ENCODE measurements around the gene SUCLG2.

Gene SUCLG2

DNA sequence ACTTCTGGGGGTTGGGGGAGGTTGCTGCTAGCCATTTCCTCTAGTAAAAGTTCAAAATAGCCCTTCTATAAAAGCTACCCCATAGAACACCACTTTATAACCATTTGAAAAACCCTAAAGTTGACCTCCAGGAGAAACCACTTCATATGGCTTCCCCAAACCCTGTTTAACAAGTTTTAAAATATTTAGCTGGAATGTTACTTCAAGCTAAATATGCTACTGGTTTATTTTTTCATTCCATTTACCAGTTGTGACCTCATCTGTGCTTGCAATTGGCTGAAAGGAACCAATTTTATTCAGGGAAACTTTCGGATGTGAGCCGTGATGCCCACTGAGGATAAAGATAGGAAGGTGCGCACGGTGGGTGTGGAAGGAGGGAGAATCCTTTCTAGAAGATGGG lies 221.3 kb downstream of the SUCLG2 start:
- no peak for FAIRE-seq

- FAIRE-seq, result no peak
Measured at GRCh38 chr3:67431887-67432286, 222.5 kb downstream of the SUCLG2 start.

DNA sequence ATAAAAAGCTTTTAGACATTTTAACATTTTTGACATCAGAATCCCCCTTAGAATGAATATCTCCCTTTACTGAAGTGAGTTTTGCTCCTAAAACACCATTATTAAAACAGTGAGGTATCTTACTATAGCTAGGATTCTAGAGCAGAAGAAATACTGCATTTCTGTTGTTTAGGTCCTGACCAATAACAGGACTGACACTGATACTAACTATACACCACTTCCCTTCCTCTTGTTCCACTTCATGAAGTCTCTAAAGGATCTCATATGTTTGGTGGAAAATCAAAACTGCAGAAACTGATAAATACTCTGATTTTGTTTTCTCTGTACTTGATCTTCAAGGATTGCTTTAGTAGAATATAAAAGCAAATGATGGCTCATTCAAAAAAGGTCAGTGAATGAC lies 230.7 kb downstream of the SUCLG2 start:
- FAIRE-seq, result no peak

DNA sequence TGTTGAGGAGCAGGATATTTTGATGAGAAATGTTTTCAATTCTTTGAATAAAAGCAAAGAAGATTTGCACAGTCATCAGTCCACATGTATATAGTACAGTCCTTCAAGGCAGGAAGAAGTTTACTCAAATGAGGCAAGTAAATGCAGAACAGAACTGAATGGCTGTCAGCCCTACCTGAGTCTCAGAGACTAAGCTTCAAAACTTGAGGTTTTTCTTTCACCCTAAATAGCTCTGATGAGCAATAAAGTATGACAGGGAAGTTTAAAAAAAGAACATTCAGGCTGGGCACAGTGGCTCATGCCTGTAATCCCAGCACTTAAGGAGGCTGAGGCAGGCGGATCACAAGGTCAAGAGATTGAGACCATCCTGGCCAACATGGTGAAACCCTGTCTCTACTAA lies 232.5 kb downstream of the SUCLG2 start:
- no peak for FAIRE-seq

DNA sequence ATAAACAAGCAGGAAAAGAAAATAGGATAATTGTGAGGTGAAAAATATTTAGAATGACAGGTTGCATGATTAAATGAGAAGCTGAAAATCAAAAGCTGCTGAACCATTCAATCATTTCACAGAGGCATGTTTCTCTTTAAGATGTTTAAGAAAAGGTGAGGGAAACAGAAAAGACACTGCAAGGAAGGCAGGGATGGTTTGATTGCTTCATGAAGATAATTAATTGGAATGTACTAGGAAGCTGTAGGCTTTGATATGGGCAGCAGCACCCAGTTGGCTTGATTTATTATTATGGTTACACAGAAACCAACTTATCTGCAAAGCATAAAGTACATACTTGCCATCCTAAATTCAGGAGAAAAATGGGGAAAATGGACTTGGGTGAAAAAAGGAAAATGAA lies 234.6 kb downstream of the SUCLG2 start:
- no peak for FAIRE-seq

GRCh38 chr3:67419218-67419529 lies 235.2 kb downstream of the SUCLG2 start:
- FAIRE-seq, result no peak

GRCh38 chr3:67418426-67419217 lies 235.8 kb downstream of the SUCLG2 start:
- no peak for FAIRE-seq

GRCh38 chr3:67416703-67417102 lies 237.7 kb downstream of the SUCLG2 start:
- FAIRE-seq, result no peak

DNA sequence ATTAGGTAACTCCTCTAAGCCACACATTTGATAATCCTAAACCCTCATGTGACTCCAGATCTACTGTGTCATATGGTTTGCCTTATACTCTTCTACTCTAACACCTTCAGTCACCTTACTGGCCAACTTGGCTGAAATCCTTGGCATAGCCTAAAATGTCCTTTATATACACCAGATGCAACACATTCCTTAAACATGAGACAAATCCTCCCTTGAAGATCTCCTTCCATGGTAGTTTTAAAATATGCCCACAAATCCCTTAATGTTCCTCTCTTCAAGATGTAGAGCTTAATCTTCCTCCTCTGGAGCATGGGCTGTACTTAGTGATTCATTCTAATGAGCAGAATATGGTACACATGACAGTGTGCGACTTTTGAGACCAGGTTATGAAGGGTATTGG lies 238.9 kb downstream of the SUCLG2 start:
- FAIRE-seq, result no peak

- FAIRE-seq, result no peak
Measured at GRCh38 chr3:67414740-67415139, 239.7 kb downstream of the SUCLG2 start.

GRCh38 chr3:67405193-67405592 lies 249.2 kb downstream of the SUCLG2 start:
- FAIRE-seq, result no peak

- FAIRE-seq, result no peak
Measured at GRCh38 chr3:67402873-67403272, 251.5 kb downstream of the SUCLG2 start.

DNA sequence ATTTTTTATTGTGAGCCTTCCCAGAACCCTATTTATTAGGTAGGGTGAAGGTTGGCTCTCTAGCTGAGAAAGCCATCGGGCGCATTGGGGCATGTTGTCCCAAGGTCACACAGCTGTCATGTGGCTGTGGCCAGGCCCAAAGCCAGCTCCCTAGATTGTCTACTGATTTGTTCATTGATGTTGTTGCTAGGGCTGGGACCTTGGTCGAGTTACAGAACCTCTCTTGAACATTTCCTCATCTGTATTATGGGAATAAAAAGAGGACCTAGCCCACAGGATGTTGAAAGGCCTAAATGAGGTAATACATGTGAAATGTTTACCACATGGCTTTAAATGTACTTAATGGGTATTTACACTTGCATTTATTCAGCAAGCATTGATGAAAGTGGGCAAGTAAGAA lies 252.5 kb downstream of the SUCLG2 start:
- no peak for FAIRE-seq

DNA sequence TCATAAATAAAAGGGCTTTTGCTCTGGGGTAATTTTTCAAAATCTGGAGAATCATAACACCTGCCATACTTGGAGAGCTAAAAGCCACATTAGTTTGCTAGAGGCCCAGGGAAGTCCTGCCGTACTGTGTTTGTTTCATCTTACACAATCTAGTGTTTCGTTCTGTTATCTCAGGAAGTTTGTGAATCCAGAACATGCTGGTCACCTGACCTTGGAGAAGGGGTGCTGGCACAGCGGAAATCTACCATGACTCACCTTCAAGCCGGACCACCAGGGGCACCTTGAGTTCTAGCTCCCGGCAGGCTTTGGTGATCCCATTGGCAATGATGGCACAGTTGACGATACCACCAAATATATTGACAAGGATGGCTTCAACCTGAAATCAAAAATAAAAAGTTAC lies 253.9 kb downstream of the SUCLG2 start:
- FAIRE-seq, result no peak

DNA sequence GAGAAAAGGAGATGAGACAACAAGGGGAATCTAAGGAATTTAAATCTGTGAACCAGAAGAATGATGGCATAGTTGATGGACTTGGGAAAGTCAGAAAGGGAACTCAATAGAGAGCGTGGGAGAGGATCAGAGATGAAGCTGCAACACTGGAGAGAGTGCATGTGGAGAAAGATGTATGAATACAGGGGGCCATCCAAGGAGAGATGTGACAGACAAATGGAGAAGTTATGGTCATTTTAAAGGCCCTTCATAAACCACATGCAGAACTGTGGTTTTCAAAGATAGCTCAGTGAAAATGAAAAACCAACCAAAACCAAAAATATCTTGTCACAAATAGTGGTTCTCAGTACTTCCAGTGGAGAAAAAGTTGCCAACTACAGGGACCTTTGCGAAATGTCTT lies 265.2 kb downstream of the SUCLG2 start:
- FAIRE-seq, result no peak

DNA sequence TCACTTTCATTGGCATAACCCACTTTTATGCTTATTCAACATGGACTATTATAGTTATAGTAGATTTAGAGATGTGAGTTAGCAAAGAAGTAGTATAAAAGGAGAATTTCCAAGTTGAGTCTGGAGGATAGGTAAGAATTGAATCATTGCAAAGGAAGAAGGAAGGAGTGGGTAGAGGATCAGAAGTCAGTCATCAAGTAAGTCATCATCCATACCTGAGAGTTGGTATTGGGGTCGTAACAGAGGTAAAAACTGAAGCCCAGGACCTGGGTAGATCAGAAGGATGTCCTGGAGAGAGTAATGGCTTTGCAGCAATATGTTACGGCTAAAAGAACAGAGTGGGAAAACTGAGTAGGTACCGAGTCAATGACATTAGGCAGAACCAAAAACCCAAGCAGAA lies 265.7 kb downstream of the SUCLG2 start:
- FAIRE-seq, result no peak

- FAIRE-seq, result no peak
Measured at GRCh38 chr3:67386451-67386850, 268.0 kb downstream of the SUCLG2 start.

DNA sequence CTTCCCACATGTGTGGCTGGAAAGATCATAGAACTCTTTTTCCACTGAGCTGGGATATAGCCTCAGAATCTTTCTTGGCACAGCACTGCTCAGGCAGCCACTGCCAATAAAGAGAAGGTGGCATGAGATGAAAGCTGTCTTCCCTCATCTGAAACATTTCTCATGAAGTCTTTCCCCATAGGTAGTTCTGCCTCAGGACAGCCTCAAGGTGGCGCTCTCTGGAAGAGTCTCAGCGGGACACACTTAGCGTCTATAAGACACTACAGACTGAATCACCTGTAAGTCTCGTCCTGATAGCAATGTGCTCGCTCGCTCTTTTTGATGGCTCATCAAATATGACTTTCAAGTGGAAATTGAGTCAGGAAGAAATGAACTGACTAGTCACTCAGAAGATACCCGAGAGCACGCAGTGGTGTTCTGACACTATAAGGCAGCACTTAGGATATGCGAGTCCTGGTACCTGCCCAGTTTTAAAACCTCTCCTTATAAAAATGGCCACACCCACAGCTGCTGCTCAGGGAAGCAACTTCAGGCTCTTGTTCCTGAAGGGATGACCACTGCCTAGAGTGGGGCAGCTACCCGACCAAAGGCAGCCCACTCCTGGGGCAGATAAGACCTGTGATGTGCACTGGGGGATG lies 269.5 kb downstream of the SUCLG2 start:
- FAIRE-seq, result no peak

- FAIRE-seq, result no peak
Measured at GRCh38 chr3:67384016-67384415, 270.4 kb downstream of the SUCLG2 start.

DNA sequence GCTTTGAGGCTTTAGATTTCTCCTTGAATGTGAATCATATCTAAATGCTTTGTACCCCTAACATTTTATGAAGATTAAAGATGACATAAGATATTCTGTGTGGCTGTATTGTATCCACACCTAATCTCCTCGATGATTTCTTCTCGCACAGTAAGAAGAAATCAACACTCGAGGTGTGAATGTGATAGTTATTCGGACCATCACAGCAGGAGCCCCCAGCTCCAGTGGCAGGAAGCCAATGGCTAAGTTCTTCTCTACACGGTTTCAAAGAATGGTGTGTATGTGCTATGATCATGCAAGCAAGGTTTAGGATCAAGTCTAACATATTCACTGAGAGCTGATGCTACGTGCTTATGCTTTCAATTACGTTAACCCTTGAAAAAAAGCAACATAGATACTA lies 271.0 kb downstream of the SUCLG2 start:
- no peak for FAIRE-seq

DNA sequence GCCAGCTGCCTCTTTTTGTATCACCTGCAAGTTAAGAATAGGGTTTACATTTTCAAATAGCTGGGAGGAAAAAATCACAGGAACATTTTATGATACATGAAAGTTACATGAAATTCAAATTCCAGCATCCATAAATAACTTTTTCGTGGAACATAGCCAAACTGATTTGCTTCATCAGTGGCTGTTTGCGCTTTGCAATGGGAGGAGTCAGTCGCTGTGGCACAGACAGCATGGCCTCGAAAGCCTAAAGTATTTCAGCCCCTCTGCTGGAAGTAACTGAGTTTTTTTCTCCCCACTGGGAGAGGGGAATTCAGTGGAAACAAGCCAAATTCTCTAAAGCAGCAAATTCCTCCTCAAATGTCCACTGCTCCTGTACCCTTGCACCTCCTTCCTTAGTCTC lies 271.9 kb downstream of the SUCLG2 start:
- FAIRE-seq, result no peak

- peak; percentile 72 for FAIRE-seq
Measured at GRCh38 chr3:67381667-67382272, 272.6 kb downstream of the SUCLG2 start.

- no peak for FAIRE-seq
Measured at GRCh38 chr3:67380118-67380517, 274.3 kb downstream of the SUCLG2 start.

- no peak for FAIRE-seq
Measured at GRCh38 chr3:67377299-67377698, 277.1 kb downstream of the SUCLG2 start.

GRCh38 chr3:67376416-67376815 lies 278.0 kb downstream of the SUCLG2 start:
- FAIRE-seq, result no peak

All from A204.1 (cell line).